ENCODE measurements around the gene MLLT3. TPM values are rescaled to one million over a fixed set of nuclear protein-coding genes. Genes with fewer than 3 reads are reported as not detected.

MLLT3 gene
- total and polyA plus RNA-seq, 2 of the 8 experiments (the other 6 are each of a cell fraction or from before 2014, with no cell fraction given) = 5.9 to 9.6 TPM

GRCh38 chr9:20593537-20593936 lies 28.8 kb downstream of the MLLT3 start (continued):
- TF ChIP-seq GABPA (IDR thresholded peaks at IDR 0.05; ENCODE audit: borderline replicate concordance, insufficient read depth, low read length) (no peak), JUND (IDR thresholded peaks at IDR 0.05; ENCODE audit: low read length) (no peak), NANOG (IDR thresholded peaks at IDR 0.05; ENCODE audit: insufficient read depth, low read depth, low read length, poor library complexity, severe bottlenecking) (no peak), TEAD4 (IDR thresholded peaks at IDR 0.05; ENCODE audit: low read depth, low read length) (no peak)

All from H1 (cell line).